A549 (cell line): ENCODE results near the gene GGCX.

ENCODE experiments used
- BHLHE40 ChIP-seq: IDR thresholded peaks from 2 replicates; pipeline ENCODE4 v1.6.1; 2012; ENCODE audit warnings: low read depth, low read length, inconsistent platforms
- CEBPB ChIP-seq, 2 experiments: fragments of >200 bp in 1 of 2; sonication (Bioruptor Twin) in 1 of 2; formaldehyde crosslinking in 1 of 2; IDR thresholded peaks; 2 replicates each; pipeline ENCODE4 v1.6.1; 2012 to 2016
- CTCF ChIP-seq: fragments of >200 bp; sonication (Bioruptor Twin); formaldehyde crosslinking; IDR thresholded peaks from 3 replicates; pipeline ENCODE4 v1.5.1; 2016
- ESRRA ChIP-seq: fragments of 150-350 bp; IDR thresholded peaks from 2 replicates; pipeline ENCODE4 v1.6.1; 2014; ENCODE audit warnings: mild to moderate bottlenecking, low read length, borderline replicate concordance
- GATA3 ChIP-seq: IDR thresholded peaks from 2 replicates; pipeline ENCODE4 v1.6.1; 2012; ENCODE audit warnings: borderline replicate concordance
- HOXB5 ChIP-seq: fragments of 250-450 bp; sonication (Bioruptor Pico); IDR thresholded peaks from 2 replicates; pipeline ENCODE4 v1.5.0; 2020; ENCODE audit warnings: mild to moderate bottlenecking, moderate library complexity
- MAFK ChIP-seq: fragments of 450-650 bp; IDR thresholded peaks from 2 replicates; pipeline ENCODE4 v1.6.1; 2014; ENCODE audit not compliant: partially characterized antibody
- POLR2A ChIP-seq: IDR thresholded peaks from 2 replicates; pipeline ENCODE4 v1.6.1; 2012; ENCODE audit warnings: mild to moderate bottlenecking, low read length
- RAD21 ChIP-seq, 2 experiments: fragments of >200 bp in 1 of 2; sonication (Bioruptor Twin) in 1 of 2; formaldehyde crosslinking in 1 of 2; IDR thresholded peaks in 1 of 2; conservative IDR thresholded peaks in 1 of 2; 2 replicates in 1 of 2; 3 replicates in 1 of 2; pipeline ENCODE4 v1.6.1; 2012 to 2018; ENCODE audit warnings: inconsistent platforms in 1 of 2
- RCOR1 ChIP-seq: fragments of 150-350 bp; IDR thresholded peaks from 2 replicates; pipeline ENCODE4 v1.6.1; 2014; ENCODE audit warnings: antibody characterized with exemption, low read length, low read depth
- USF2 ChIP-seq: fragments of 450-650 bp; IDR thresholded peaks from 2 replicates; pipeline ENCODE4 v1.6.1; 2014; ENCODE audit warnings: antibody characterized with exemption
- ZFP36 ChIP-seq: fragments of 450-650 bp; IDR thresholded peaks from 2 replicates; pipeline ENCODE4 v1.6.1; 2014; ENCODE audit warnings: borderline replicate concordance; ENCODE audit not compliant: partially characterized antibody
- TF ChIP-seq, protein P1 (sequence below): fragments of 200-600 bp; sonication (generic); IDR thresholded peaks from 2 replicates; pipeline ENCODE4 v1.6.1; 2016; ENCODE audit warnings: antibody characterized with exemption, mild to moderate bottlenecking, moderate library complexity

DNA sequence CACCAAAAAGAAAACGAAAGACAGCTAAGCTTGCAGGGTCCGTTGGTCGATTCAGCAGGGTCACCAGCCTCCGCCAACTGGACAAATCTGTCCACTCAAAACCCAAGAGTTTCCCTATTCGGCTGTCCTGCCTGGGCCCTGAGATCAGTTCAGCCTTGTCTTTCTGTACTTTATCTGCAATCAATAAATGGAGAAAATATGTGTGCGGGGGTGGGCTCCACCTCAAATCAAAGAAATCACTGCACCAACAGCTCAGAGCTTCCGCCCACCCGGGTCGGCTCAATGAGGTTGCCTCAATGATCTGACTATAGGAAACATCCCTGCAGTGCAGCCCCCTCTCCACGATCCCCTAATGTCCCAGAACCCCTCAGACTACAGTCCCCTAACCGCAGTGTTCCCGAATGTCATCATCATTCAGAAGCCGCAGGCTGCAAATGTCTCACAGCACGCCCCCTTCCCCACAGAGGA, 447 bp downstream of the GGCX start:
- TF ChIP-seq RAD21 (conservative IDR thresholded peaks at IDR 0.05 in 1 of 2, IDR thresholded peaks at IDR 0.05 in 1 of 2), result no peak
- TF ChIP-seq HOXB5 (CRISPR knock-in tag), result no peak
- no peak for TF ChIP-seq GATA3
- TF ChIP-seq POLR2A, result no peak
- no peak for TF ChIP-seq CTCF
- no peak for TF ChIP-seq USF2
- TF ChIP-seq ZFP36, result no peak
- TF ChIP-seq, protein P1, sequence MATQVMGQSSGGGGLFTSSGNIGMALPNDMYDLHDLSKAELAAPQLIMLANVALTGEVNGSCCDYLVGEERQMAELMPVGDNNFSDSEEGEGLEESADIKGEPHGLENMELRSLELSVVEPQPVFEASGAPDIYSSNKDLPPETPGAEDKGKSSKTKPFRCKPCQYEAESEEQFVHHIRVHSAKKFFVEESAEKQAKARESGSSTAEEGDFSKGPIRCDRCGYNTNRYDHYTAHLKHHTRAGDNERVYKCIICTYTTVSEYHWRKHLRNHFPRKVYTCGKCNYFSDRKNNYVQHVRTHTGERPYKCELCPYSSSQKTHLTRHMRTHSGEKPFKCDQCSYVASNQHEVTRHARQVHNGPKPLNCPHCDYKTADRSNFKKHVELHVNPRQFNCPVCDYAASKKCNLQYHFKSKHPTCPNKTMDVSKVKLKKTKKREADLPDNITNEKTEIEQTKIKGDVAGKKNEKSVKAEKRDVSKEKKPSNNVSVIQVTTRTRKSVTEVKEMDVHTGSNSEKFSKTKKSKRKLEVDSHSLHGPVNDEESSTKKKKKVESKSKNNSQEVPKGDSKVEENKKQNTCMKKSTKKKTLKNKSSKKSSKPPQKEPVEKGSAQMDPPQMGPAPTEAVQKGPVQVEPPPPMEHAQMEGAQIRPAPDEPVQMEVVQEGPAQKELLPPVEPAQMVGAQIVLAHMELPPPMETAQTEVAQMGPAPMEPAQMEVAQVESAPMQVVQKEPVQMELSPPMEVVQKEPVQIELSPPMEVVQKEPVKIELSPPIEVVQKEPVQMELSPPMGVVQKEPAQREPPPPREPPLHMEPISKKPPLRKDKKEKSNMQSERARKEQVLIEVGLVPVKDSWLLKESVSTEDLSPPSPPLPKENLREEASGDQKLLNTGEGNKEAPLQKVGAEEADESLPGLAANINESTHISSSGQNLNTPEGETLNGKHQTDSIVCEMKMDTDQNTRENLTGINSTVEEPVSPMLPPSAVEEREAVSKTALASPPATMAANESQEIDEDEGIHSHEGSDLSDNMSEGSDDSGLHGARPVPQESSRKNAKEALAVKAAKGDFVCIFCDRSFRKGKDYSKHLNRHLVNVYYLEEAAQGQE, result no peak
- TF ChIP-seq CEBPB (IDR thresholded peaks at IDR 0.05), result no peak
- TF ChIP-seq ESRRA, result no peak
- TF ChIP-seq RCOR1, result no peak
- TF ChIP-seq BHLHE40, result no peak
- TF ChIP-seq MAFK, result no peak
